GM21367 (cell line): Measurements from ENCODE around the gene P2RY2.
"Not testable (repeated sequence)": the region's sequence is repeated elsewhere in the genome, so short reads cannot be mapped to it uniquely, and the experiment has no call there.

ENCODE experiments used
- ATAC-seq: cut with Tn5 transposase; IDR thresholded peaks from one replicate; pipeline ENCODE4 v1.9.1; 2021; ENCODE audit not compliant: unreplicated experiment

Gene P2RY2

DNA sequence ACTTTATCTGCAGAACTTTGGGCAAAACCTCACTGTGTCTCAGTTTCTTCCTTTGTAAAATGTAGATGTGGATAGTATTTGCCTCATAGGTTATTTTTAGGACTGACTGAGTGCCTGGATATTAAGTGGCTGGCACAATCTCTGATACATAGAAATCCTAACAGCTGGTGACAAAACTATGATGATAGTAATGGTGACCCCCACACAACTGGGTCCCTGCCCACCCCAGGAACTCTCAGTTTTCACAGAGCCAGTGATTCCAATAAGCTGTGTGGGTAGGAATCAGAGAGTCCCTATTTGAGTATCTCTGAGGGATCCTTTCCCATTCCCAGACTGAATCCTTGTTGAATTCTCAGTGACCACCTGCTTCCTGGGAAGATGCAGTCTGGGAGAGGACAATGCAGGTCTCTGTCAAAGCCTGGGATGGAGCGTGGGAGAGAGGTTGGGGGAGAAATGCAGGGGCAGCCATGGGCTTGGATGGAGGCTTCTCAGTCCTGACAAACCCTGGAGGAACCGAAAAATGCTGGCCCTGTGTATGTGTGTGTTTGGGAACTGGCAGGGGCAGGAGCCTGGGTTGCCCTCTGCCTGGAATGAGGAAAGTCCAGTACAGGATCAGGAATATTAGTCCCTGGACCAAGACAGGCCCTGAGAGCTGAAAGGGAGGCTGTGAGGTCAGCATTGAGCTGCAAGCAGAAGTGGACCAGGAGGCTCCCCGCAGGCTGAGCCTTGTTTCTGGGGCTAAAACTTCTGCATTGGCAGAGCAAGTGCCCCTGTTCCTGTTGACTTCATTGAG, 48.0 kb downstream of the P2RY2 start:
- no peak for ATAC-seq

DNA sequence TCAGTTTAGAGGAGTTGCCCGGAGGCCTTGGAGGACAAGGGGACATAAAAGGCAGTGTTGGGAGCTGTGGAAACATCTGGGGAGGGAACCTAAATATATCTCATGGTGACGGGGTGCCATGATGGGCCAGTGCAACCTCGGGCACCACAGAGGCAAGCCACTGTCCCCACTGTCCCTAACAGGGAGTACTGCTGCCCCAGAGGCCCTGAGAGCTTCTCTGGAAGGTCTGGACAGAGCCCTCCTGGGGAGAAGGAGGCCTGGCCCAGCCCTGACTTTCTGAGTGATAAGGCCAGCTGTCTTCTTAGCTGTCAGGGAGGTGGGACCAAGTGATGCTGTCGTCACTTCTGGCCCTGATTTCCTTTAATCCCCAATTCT, 48.6 kb downstream of the P2RY2 start:
- no peak for ATAC-seq

DNA sequence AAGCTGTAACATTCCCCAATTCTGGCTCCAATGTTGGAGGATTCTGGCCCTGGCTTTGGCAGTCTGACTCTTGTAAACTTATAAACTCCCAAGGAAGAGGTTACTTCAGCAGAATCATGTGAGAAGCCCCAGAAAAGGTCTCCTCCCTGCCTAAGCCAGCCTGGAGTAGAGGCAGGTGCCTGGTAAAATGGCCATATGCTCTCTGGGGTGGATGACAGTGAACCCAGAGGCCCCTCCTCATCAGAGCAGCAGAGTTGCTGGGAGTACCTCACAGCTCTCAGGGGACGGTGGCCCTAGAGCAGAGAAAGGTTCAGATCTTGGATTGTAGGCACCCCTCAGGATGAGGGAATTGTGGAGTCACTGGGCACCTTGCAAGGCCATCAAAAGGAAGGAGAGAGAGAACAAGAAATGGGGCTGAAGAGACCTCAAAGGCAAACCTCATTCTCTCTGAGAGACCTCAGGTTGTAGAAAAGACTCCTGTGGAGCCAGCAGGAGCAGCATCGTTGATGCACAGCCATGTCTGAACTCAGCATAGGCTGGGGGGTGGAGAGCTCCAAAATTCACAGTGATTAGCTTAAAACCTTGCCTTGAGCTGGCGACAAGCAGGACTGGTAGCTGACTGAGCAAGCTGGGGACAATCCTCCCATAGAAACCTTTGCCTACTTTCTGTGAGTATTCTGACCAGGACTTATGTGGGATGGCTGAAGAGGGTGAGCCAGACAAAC, 49.2 kb downstream of the P2RY2 start:
- no peak for ATAC-seq

DNA sequence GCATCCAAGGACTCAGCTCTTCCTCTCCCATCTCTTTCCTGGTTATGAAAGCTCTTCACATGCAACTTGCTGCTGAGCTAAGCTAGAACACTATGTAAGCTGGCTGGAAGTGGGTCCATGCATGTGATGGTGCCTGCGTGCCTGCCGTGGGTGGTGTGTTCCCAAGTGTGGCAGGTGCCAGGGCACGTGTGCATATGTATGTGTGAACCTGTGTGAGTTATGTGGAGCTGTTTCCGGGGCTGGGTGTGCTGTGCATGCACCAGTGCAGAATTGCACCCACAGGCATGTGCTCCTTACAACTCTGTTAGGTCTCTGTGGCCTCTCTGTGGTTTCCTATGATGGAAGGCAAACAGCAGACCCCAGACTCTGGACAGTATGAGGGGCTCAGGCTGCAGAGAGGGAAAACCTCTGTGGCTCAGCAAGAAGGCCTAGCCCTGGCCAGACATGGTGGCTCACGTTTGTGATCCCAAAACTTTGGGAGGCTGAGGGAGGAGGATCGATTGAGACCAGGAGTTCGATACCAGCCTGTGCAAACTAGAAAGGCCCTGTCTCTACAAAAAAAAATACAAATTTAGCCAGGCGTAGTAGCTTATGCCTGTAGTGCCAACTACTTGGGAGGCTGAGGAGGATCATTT, 49.9 kb downstream of the P2RY2 start:
- ATAC-seq, result no peak

DNA sequence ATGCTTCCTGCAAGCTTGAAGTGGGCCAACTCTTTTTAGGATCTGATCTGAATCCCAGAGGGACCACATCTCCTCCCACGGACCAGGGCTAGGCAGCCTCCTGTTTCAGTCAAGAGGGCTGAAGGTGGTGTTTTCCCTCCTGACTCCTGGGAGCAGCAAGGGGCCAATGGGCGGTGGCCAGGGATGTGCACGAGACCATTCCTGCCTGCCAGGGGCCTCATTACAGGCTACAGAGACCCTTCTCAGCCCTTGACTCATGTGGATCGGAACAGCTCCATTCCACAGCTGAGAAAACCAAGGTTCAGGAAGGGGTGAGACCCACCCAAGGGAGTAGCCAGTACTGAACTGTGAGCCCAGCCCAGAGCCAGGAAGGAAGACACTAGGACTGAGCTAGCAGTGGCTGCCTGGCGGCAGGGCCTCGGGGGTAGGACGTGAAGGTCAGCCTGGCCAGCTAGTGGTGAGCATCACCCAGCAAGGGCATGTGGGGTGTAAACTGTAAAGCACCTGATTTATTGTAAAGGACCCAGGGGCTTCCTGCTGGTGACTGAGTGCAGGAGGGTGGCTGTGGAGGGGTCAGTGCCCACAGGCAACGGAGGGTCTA, 50.7 kb downstream of the P2RY2 start:
- ATAC-seq, result no peak

DNA sequence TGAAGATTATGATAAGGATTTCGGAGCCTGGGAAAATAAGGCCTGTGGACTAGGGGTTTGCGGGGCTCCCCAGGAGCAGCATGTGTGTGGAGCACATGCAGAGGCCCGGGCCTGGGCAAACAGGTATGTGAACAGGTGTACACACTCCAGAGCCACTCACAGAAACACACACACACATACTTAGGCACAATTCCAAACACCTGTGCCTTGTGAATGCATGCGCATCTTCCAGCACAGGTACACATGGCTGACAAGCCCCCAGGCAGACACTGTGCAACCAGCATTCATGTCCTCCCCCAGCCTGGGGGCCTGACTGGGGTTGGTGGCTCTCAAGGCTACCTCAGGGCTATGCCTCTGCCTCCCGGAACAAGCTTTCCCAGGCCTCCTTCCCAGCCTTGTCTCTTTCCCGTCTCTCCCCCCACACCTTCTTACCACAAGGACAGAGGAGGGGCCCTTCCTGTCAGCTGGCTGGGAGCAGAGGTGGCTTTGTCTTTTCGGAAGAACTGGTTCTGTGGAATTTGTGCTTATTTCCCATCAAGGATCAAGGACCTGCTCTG, 51.5 kb downstream of the P2RY2 start:
- no peak for ATAC-seq

DNA sequence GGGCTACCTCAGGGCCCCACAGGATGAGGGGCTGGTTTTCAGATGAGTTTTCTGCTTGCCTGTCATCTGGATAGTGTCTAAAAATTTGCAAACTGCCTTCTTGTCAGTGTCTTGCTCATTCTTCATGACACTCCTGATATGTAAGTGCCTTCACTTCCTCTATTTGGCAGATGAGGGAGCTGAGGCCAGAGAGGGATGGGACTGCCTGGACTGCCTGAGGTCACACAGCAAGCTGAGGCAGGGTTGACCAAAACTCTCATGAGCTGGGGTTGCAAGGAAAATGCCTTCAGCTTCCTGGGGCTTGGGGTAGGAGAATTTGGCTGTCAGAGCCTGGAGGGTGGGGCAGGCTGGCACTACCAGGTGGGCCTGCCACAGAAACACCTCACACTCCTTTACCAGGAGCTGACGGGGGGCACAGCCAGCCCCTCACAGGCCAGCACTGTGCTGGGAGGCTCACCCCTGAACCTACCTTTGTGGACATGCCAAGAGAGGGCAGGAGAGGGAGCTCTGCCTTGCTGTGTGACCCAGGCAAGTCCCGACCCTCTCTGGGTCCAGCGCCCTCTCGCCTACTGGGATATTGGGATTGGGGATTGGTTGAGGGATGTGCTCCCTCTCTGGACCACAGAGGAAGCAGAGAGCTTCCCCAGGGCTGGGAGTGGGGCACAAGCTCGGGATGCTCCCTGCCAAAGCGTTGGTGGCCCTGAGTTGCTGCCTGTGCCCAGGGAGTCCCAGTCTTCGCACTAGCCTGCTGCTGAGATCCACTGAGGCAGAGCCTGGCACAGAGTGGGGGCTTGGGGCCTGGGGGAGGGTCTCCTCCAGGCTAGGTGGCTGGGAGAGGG, 52.2 kb downstream of the P2RY2 start:
- no peak for ATAC-seq

DNA sequence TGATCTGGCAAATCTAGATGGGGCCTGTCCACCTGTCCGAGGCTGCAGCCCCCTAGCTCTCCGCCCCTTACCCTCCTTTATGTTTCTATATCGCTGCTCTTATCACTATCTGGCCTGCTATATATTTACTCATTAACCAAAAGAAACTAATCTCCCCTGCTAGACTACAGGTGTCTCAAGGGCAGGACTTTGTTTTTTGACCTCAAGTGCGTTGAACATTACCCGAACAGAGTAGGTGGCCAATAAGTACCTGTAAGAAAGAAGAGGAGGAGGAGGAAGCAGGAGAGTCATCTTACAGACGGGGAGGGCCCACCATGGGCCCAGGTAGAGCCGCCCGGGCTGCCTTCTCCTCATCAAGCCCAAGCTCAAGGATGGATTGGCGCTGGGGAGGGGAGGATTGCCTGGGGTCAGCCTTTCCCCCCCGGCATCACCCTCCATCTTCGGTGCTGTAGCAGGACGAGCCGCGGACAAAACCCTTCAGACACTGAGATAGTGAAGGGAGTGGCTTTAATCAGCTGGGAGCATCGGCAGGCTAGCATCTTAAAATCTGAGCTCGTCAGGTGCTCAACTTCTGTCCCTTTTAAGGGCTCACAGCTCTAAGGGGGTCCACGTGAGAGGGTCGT, 52.9 kb downstream of the P2RY2 start:
- no peak for ATAC-seq

DNA sequence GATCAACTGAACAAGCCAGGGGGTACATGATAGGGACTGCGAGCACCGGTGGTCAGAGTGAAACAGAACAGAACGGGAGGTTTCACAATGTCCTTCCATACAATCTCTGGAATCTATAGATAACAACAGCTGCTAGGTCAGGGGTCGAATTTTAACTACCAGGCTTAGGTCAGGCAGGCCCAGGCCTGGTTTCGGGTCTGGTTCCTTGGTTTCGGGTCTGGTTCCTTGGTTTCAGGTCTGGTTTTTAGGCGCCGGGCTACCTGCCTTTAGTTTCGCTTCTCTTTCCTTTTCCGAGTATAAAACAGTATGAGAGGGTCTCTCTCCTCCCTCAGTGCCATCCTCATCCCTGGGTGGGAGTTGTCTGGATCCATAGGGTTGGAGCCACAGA, 53.4 kb downstream of the P2RY2 start:
- ATAC-seq, result not testable (repeated sequence)

DNA sequence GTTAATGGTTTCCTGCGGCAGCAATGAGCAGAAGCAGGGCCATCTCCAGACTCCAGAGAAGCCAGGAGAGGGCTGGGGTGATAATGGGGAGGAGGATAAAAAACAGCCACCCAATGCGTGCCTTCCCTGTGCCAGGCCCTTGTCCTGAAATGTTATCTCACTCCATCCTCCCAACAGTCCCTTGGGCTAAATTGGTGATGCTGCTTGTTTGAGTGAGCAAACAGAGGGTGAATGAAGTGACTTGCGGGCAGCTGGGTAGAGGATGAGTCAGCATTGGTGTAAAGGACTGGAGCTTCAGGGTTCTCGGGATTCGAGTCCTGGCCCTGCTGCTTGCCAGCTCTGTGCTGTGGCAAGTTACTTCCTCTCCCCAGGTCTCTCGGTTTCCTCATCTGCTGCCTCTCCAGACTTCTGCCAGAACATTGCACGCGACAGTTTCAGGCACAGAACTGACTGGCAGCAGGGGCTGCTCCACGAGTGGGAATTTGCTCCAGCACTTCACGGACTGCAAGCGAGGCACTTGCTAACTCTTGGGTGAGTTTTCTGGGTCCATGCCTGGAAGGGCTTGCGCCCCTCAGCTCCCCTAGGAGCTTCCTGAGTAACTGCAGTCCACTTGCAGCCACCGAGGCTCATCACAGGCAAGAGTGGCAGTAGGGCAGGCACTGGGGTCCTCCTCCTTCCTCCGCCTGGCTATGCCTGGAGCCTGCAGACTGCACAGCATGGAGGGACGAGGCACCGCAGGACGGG, 54.0 kb downstream of the P2RY2 start, which contains the start of gene P2RY6:
Gene P2RY6, plus strand, starts transcription at position 403 of the 744 bp plus-strand sequence. CDS start 24,181 bp downstream, outside the sequence.
- no peak for ATAC-seq

DNA sequence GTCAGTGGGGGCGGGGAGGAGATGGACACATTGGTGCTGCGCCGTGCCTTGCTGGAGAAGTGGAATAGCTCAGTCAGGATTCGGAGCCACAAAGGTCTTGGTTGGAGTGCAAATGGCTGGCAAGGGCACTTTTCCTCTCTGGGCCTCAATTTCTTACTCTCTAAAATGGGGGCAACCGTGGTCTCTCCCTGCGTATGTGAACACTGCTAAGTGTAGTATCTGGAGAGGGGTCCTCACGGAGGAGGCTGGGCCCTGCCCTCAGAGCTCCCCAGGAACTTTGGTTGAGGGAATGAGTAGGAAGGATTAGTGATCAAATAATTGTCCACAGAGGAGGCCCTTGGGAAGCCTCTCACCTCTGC, 54.6 kb downstream of the P2RY2 start:
- ATAC-seq, result no peak

DNA sequence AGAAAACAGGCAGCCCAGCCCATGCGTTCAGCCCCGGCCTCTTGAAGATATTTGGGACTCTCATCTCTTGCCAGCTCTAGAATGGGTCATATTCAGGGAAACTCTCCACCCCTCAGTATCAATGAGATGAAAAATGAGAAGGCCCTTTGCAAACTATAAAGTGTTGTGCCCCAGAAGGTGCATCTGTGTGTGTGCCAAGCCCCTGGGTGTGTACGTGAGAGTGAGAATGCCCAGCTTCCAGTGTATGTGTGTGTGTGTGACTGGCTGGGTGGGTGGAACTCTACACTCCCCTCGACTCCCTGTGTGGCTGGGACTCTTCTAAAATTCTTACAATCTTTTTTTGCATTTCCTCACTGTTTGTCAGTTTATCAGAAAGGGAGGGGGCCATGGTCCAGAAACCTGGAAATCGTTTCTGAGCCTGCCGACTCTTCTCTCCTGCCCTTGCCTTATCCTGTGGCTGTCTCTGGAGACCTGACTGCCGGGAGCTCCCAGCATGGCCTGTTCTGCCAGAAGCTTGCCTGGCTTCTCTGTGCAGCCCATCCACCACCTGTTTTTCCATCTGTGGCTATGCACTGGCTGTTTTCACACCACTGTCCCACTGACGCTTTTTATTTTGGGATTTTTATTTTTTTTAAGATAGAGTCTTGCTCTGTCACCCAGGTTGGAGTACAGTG, 55.3 kb downstream of the P2RY2 start:
- ATAC-seq, result no peak

DNA sequence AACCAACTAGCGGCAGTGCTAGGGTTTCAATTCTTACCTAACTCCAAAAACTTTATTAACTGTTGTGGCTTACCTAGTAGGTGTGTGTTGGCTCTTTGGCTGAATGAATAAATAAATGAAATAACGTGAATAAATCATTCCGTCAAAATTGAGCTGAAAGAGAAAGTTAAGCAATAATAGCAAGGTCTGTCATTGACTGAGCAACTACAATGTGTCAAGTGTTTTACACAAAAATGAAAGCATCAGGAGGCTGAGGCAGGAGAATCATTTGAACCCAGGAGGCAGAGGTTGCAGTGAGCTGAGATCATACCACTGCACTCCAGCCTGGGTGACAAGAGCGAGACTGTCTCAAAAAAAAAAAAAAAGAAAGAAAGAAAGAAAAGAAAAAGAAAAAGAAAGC, 56.1 kb downstream of the P2RY2 start:
- ATAC-seq, result not testable (repeated sequence)

DNA sequence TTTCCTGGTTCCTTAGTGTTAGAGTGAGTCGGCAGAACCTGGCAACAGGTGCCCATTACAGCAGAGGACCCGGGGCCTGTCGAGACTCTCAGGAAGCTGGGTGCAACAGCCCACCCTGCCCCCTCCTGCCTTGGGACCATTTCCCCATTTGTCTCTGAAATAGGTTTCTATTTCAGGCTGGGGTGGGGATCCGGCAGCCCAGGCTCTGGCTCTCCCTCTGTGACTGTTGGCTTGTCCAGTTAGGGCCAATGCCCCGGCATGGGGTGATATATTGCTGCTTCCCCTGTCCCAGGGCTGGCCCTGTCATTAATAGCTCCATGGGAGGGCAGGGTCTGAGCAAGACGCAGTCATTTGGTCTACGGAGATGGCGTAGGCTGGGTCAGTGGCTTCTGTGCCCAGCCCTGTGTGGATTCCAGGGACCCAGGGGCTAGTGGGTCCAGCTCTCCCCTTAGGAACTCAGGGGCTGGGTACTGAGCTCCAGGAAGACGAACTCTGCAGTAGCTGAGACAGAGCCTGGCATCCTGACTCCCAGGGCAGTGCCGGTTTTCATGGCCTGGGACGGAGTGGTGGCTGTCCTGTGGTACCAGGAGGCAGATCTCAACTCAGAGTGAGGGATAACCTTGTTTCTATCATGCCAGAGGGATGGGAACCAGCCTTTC, 56.8 kb downstream of the P2RY2 start:
- no peak for ATAC-seq

DNA sequence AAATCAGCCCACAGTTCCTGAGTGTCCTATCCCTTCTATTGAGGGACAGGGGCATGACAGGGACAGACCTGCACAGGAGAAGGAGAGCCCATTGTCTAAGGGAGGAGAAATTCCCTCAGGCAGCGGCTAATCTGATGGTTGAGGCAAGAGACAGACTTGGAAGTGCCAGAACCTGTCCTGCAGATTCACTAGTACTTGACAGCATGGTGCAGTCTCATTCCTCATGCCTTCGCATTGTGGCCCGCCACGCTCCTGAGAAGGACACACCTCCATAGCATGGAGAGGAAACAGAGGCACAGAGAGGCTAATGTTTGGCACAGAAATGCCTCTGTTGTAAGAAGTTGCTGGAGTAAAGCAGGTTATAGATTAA, 57.3 kb downstream of the P2RY2 start:
- ATAC-seq, result no peak

DNA sequence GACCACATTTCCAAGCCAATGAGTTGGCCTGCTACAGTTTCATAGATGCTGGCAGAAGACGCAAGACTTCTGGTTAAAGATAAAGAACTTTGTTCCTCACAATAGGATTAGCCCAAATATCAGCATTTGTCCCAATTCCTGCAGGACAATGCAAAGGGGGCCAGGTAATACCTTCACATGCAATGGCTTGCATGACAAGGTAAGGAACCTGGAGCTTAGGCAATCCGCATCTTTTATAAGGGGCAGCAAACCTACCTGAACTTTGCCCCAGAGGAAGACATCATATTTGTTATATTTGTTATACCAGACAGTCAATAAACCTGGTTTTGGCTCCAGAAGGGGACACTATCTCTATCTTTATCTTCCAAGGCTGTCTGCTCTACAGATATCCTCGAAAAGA, 59.4 kb downstream of the P2RY2 start:
- ATAC-seq, result no peak

DNA sequence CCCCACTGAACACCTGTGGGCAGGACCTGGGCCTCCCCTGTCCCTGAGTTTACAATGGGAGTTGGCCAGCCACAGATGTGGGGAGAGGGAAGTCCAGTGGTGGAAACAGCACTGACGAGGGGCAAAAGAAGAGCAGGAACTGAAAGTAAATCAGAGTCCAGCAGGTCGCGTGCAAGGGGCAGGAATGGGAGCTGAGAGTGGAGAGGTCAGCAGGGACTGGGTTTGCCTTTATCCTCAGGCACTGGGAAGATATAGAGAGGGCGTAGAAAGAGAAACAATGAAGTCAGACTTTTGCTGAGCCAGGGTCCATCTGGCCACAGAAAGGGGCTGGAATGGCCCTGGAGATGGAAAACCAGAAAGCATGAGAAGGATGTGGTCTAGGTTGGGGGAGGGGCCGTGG, 62.5 kb downstream of the P2RY2 start:
- ATAC-seq, result no peak

DNA sequence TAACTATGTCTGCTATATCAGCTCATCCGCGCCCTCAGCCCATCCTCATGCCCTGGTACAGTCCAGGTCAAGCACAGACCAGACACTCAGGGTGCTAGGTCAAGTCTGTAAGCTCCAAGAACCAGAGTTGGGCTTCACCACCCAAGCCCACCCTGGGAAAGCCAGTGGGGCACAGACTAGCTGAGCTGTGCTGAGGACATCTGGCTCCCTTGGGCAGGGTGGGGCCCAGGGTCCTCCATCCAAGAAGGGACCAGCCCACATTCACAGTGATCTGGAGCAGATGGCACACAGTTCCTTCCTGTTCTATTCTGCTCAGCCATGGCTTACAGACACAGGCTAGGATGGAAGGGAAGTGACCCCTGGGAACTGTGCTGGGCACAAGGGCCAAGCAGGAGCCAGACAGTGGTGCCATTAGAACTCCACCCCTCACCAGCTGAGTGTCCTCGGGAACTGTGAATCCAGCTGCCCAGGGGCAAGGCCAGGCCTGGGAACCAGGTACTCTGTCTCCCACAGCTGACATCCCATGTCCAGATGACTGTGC, 63.2 kb downstream of the P2RY2 start:
- no peak for ATAC-seq
